ENCODE data around the gene ZNF862.

- no peak for TF ChIP-seq POLR2AphosphoS5 (IDR thresholded peaks at IDR 0.05; ENCODE audit: low read depth, low read length)
- no peak for TF ChIP-seq GABPA (IDR thresholded peaks at IDR 0.05; ENCODE audit: borderline replicate concordance, insufficient read depth, low read length)
- TF ChIP-seq CTCF (IDR thresholded peaks at IDR 0.05; ENCODE audit: control extremely low read depth in 1 of 3, insufficient read depth in 1 of 3, low read depth in 1 of 3, low read length in 3 of 3), result no peak
- TF ChIP-seq PHF8 (conservative IDR thresholded peaks at IDR 0.05; ENCODE audit: low read depth, low read length), result no peak
- TF ChIP-seq EZH2 (IDR thresholded peaks at IDR 0.05; ENCODE audit: low read depth, low read length, severe bottlenecking), result no peak
- TF ChIP-seq YY1 (IDR thresholded peaks at IDR 0.05; ENCODE audit: low read depth, low read length), result no peak
These were observed 49.1 kb upstream of the ZNF862 start for GRCh38 chr7:149789101-149789500.
